Activated T-cell treated with anti-CD3 and anti-CD28 coated beads for 24 hours (primary cell): ENCODE measurements around the gene MTREX.

Experiments
- DNase-seq: peaks from one replicate; pipeline ENCODE4 v3.0.0-alpha.2; 2020; ENCODE audit warnings: low read depth

The MTREX gene

DNA sequence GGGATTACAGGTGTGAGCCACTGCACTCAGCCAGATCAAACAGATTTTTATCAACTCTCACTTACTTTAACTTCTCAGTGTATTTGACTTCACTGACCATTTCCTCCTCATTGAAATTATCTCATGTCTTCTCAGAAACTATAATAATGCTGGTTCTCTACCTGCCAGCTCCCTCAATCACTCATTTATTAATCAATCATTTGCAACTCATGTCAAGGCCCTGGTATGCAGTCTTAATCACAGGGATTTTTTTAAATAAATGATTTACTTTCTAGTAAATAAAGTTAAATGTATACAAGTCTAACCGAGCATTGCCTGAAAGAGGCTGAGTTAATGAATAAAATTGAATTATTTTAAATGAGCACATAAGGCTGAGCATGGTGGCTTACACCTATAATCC is 163.7 kb downstream of the MTREX start:
- no peak for DNase-seq

- no peak for DNase-seq
Measured at GRCh38 chr5:55472642-55473041, 164.9 kb downstream of the MTREX start.
